Erythroblast (primary cell): ENCODE measurements around the gene TPTE.
"Not testable (repeated sequence)": the region's sequence is repeated elsewhere in the genome, so short reads cannot be mapped to it uniquely, and the experiment has no call there.

ENCODE experiments used
- GATA1 ChIP-seq: IDR thresholded peaks from 2 replicates; pipeline ENCODE4 v1.6.1; 2011; ENCODE audit warnings: low read depth, mild to moderate bottlenecking, control low read depth, low read length, moderate library complexity
- POLR2A ChIP-seq: IDR thresholded peaks from 2 replicates; pipeline ENCODE4 v1.6.1; 2011; ENCODE audit warnings: mild to moderate bottlenecking, low read length

- TF ChIP-seq POLR2A, GATA1: not testable (repeated sequence)
These were observed 85.7 kb downstream of the TPTE start for GRCh38 chr21:10607074-10607473.
